GM19023 (cell line): ENCODE measurements around the gene STMN3.
"Not testable (repeated sequence)": the region's sequence is repeated elsewhere in the genome, so short reads cannot be mapped to it uniquely, and the experiment has no call there.

Experiments
- ATAC-seq: cut with Tn5 transposase; IDR thresholded peaks from one replicate; pipeline ENCODE4 v1.9.1; 2021; ENCODE audit warnings: mild to moderate bottlenecking, moderate library complexity; ENCODE audit not compliant: unreplicated experiment

STMN3 gene

DNA sequence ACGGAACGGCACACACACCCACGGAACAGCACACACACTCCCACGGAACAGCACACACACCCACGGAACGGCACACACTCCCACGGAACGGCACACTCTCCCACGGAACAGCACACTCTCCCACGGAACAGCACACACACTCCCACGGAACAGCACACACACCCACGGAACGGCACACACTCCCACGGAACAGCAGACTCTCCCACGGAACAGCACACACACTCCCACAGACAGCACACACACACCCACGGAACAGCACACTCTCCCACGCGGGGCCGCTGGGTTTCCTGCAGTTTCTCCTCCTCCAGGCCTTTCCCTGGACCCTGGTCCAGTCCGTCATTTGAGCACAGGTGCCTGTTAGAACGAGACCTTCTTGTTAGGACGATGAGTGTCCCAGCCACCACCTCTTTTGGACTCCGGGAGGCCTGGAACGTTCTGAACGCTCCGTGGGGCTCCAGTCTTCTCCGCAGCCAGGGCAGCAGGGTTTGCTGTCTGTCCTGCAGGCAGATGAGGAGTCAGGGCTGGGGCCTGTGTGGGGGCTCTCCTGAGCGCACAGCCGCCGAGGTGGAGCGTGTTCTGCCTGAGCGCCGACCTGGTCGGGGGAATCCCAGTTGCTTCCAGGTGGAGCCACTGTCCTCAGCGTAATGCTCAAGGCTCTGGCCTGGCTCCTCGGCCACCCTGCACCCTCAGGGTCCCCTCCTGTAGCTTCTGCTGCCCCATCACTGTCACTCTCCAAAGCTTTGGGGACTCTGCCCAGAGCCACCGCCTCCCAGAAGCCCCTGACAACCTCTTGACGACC is 25.6 kb upstream of the STMN3 start:
- no peak for ATAC-seq

DNA sequence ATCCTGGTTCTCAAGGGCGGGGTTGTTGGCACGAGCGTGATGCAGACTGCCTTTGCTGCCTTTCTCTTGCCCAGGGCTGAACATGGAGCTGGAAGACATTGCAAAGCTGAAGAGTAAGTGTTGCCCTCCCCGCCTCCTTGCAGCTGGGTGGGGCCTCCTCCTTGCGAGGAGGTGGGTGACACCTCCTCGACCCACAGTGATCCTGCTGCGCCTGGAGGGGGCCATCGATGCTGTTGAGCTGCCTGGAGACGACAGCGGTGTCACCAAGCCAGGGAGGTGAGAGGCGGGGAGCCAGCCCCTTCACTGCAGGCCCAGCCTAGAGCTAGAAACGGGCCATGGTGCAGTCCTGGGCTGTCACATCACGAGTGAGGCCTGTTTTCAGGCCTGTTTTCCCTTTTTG is 24.8 kb upstream of the STMN3 start:
- no peak for ATAC-seq

- ATAC-seq = no peak
Measured at GRCh38 chr20:63675681-63676368, 22.6 kb upstream of the STMN3 start.

DNA sequence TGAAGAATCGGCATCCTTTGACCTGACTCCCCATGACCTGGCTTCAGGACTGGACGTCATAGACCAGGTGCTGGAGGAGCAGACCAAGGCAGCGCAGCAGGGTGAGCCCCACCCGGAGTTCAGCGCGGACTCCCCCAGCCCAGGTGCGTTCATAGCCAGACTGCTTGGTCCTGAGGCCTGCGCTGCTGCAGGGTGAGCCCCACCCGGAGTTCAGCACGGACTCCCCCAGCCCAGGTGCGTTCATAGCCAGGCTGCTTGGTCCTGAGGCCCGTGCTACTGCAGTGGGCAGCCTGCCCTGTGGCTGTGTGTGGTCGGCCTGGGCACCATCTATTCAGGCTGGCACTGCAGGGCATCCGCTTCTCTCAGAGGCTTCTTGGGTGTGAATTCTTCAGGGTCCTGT is 20.7 kb upstream of the STMN3 start:
- no peak for ATAC-seq

DNA sequence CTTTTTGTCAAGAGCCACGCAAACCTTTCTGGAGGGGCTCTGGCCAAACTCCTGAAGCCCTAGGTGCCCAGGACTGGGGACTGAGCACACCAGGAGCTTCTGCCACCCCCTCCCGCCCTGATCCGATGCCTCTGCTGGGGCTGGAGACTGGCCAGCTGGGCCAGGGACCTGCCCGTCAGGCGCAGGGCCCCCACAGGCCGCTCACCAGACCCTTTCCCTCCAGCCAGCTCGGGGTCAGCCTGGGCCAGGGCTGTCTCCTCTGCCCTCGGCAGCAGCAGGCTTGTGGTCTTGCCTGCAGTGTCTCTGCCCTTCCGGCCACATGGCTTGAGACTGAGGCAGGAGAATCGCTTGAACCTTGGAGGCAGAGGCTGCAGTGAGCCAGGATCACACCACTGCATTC is 19.4 kb upstream of the STMN3 start:
- no peak for ATAC-seq

DNA sequence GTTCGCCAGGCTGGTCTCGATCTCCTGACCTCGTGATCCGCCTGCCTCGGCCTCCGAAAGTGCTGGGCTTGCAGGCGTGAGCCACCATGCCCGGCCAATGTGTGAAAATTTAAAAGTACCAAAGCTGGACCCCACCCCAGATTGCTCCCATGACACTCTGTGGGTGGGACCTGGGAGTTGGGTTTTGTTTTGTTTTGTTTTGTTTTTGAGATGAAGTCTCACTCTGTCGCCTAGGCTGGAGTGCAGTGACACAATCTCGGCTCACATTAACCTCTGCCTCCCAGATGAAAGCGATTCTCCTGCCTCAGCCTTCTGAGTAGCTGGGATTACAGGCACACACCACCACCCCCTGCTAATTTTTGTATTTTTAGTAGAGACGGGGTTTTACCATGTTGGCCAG is 18.5 kb upstream of the STMN3 start:
- ATAC-seq = not testable (repeated sequence)

- no peak for ATAC-seq
Measured at GRCh38 chr20:63668351-63668750, 15.1 kb upstream of the STMN3 start.

- no peak for ATAC-seq
Measured at GRCh38 chr20:63667858-63668257, 14.6 kb upstream of the STMN3 start.

DNA sequence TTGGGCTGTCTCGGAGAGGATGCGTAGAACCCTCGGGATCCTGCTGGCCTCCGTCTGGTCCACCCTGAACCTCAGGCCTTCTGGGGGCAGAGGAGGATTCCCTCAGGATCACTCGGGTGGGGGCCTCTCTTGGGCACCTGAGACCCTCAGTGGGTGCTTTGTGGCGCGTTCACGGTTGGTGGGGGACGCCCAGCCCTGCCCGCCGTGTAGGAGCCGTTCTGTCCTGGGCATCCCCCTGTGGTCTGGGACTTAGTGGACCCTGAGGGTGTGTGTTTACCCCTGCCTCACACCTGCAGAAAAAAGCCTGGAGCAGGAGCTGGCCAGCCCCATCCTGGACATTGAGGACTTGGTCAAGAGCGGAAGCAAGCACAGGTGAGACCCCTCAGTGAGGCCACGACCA is 12.5 kb upstream of the STMN3 start:
- no peak for ATAC-seq

DNA sequence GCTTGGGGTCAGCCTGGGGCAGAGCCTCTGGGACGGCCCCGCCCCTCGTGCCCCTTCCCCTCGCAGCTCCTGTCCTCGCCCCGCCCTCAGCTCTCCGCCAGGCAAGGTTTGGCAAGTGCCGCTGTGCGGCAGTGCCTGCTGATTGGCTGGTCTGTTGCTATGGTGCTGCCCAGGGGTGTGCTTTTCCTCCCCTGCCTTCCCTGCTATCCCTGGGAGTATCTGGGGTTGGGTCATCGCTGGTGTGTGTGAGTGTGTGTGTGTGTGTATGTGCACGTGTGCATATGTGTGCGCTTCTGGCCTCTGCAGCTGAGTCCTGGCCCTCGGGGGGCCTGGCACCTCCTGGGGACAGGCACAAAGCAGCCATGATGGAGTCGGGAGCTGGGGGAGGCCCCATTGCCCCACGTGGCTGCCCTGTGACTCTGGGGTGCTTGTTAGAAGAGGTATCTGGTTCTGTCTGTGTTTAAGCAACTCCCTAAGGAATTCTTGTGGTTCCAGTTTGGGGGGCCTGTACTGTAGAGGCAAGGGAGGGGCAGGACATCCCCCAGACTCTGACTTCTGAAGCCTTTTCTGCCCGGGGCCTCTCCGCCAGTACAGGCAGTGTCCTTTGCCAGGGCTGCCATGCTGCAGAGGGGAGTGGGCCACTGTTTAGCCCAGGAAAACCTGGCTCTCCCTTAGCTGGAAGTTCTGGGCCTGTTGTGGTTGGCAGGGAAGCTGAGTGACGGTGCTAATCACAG is 11.8 kb upstream of the STMN3 start:
- no peak for ATAC-seq

DNA sequence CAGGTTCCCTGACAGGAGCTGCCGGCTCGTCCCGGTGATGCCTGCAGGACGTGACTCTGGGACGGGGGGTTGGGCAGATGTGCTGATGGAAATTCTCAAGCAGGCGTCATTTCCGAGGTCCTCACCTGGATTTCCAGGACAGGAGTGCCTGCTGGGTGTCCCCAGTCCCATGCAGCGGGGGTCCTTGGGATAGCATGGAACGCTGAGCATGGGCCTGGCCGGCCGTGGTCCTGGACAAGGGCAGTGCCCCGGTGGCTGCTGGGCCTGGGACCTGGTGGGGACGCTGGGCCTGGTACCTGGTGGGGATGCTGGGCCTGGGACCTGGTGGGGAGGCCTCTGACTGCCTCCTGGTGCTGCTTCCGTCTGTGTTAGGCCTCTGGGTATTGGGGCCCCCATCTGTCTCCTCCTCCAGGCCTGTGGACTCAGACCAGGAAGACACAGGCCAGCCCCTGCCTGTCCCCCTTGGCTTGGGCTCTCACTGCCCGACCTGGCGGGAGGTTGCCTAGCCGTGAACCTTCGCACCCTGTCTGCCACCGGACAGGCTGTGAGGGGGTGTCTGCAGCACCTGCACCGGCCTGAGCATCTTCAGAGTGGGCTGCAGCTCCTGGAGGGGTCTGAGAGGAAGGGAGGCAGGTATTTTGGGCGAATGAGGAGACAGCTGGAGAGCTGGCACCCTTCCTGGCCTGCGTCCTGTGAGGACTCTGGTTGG is 11.1 kb upstream of the STMN3 start:
- no peak for ATAC-seq

DNA sequence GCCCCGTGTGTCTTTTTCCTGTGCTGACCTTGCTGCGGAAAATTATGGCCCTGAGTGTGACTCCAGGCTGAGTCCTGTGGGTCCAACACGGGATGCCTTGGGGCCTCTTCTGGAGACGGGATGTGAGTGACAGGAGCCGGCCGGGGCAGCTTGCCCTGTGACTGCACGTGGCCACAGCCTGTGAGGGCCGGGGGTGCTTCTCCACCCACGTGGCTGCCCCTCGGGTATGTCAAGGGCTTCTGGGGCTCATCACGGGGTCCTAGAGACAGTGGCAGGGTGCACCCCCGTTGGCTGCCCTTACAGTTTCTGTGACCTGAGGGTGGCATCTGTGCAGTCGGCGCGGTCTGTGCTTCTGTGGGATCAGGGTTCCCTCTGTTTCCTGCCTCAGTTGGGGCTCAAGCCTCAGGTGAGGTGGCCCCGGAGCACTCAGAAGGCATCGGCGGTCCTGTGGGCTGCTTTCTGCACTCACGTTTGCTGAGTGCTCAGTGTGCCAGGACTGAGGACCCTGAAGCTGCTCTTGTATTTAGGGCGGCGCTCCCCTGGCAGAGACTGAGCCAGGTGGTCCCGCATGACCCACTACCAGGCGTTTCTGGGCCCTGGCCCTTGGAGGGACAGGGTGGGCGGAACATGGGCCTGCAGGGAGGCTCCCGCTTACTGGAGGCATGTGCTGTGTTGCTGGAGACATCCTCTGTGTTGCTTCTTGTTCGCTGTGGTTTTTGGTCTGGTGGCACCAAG is 10.3 kb upstream of the STMN3 start:
- ATAC-seq = no peak

GRCh38 chr20:63662813-63663189 is 9.6 kb upstream of the STMN3 start:
- no peak for ATAC-seq

- no peak for ATAC-seq
Measured at GRCh38 chr20:63661959-63662812, 9.0 kb upstream of the STMN3 start.

DNA sequence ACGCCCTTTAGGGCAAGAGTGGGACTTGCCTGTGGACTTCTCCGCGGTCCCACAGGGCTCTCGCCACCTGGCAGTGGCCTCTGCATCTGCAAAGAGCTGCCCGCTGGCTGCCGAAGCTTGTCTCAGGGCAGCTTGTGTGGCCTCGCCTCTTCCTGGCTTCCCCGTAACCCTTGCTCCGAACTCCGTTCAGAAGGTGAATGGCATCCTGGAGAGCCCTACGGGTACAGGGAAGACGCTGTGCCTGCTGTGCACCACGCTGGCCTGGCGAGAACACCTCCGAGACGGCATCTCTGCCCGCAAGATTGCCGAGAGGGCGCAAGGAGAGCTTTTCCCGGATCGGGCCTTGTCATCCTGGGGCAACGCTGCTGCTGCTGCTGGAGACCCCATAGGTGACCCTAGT is 7.9 kb upstream of the STMN3 start:
- ATAC-seq = no peak

DNA sequence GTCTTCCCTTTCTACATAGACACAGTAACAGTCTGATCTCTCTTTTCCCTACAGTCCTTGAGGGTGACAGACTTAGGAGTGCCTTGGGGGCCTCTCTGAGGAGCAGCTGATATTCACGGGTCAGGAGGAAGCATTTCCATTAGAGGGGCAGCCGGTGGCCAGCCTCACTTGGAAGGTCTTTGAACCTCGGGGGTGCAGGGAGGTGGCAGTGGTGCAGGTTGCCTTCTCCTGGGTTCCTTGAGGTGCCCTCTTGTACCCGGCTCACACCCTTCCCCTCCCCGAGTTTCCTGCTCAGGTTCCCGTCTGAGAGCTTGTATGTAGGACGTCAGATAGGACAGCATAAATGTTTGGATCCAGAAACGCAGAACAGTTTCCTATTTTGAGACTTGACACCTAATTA is 7.4 kb upstream of the STMN3 start:
- no peak for ATAC-seq

- ATAC-seq = not testable (repeated sequence)
Measured at GRCh38 chr20:63660174-63660573, 7.0 kb upstream of the STMN3 start.

DNA sequence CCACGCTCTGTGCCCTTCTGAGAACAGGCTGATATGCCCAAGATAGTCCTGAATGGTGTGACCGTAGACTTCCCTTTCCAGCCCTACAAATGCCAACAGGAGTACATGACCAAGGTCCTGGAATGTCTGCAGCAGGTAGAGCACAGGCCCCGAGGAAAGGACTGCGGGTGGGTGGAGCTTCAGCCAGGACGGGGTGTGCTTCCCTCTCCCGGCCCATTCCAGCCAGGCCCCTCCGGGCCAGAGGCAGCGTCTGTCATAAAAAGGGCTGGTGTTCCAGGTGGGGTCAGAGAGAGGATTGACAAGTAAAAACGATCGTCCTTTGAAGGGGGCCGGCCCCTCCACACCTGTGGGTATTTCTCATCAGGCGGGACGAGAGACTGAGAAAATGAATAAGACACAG is 6.1 kb upstream of the STMN3 start:
- no peak for ATAC-seq

GRCh38 chr20:63658749-63659187 is 5.5 kb upstream of the STMN3 start:
- ATAC-seq = peak; percentile 20
